BLaER1 (cell line): Measurements from ENCODE around the gene NPAS1.
A peak's percentile ranks its signal among the peaks of the same experiment; 100 is the strongest.

Source experiments
- H3K27ac ChIP-seq: shearing (Covaris generic); formaldehyde crosslinking; 2 replicates; pipeline ENCODE4 v1.8.1; 2022
- H3K27me3 ChIP-seq: shearing (Covaris generic); formaldehyde crosslinking; 2 replicates; pipeline ENCODE4 v1.8.1; 2022
- H3K36me3 ChIP-seq: shearing (Covaris generic); formaldehyde crosslinking; 2 replicates; pipeline ENCODE4 v1.8.1; 2022
- H3K4me1 ChIP-seq: shearing (Covaris generic); formaldehyde crosslinking; 2 replicates; pipeline ENCODE4 v1.8.1; 2022
- H3K4me2 ChIP-seq: shearing (Covaris generic); formaldehyde crosslinking; 2 replicates; pipeline ENCODE4 v1.8.1; 2022
- H3K4me3 ChIP-seq: shearing (Covaris generic); formaldehyde crosslinking; 2 replicates; pipeline ENCODE4 v1.8.1; 2022
- H3K9ac ChIP-seq: shearing (Covaris generic); formaldehyde crosslinking; 2 replicates; pipeline ENCODE4 v1.8.1; 2022
- H3K9me3 ChIP-seq: shearing (Covaris generic); formaldehyde crosslinking; 2 replicates; pipeline ENCODE4 v1.8.1; 2022
- H4K20me1 ChIP-seq: shearing (Covaris generic); formaldehyde crosslinking; 2 replicates; pipeline ENCODE4 v1.8.1; 2022
- Cebpa-rat ChIP-seq: shearing (Covaris generic); IDR thresholded peaks from 2 replicates; pipeline ENCODE4 v1.8.1; 2022

NPAS1 gene

GRCh38 chr19:47013041-47013517, 6.6 kb upstream of the NPAS1 start:
- H3K27ac ChIP-seq = no peak overlapping the region
- no peak overlapping the region for H3K9ac ChIP-seq
- H4K20me1 ChIP-seq = no peaks in the 10 kb centered on the region
- no peaks in the 10 kb centered on the region for H3K4me1 ChIP-seq
- peak overlapping the region; percentile 46 for H3K4me2 ChIP-seq
- no peak overlapping the region for H3K4me3 ChIP-seq
- no peaks in the 10 kb centered on the region for H3K36me3 ChIP-seq
- H3K9me3 ChIP-seq = peaks cover 11% of the 10 kb centered on the region; the same call in 1 of the 2 replicates
- peaks cover 2% of the 10 kb centered on the region; the same call in 1 of the 2 replicates for H3K27me3 ChIP-seq
- no peak for TF ChIP-seq Cebpa-rat

GRCh38 chr19:47018923-47019322, 714 bp upstream of the NPAS1 start:
- Histone ChIP-seq H3K4me2 (peak overlapping the region; percentile 90; the same call in 1 of the 2 replicates), H3K27me3 (peaks cover 61% of the 10 kb centered on the region), H3K9ac (no peak overlapping the region), H3K36me3 (no peaks in the 10 kb centered on the region), H3K4me1 (peaks cover 26% of the 10 kb centered on the region), H3K9me3 (no peaks in the 10 kb centered on the region), H3K27ac (no peak overlapping the region), H4K20me1 (peaks cover 47% of the 10 kb centered on the region), H3K4me3 (no peak overlapping the region)
- TF ChIP-seq Cebpa-rat = no peak

GRCh38 chr19:47020132-47020805, 632 bp downstream of the NPAS1 start:
- TF ChIP-seq Cebpa-rat = no peak
- H3K27ac ChIP-seq = no peak overlapping the region
- peak overlapping the region; percentile 59 for H3K4me3 ChIP-seq
- H3K9ac ChIP-seq = no peak overlapping the region
- H3K27me3 ChIP-seq = peaks cover 74% of the 10 kb centered on the region
- H4K20me1 ChIP-seq = peaks cover 51% of the 10 kb centered on the region
- peak overlapping the region; percentile 90 for H3K4me2 ChIP-seq
- peaks cover 26% of the 10 kb centered on the region for H3K4me1 ChIP-seq
- no peaks in the 10 kb centered on the region for H3K9me3 ChIP-seq
- H3K36me3 ChIP-seq = no peaks in the 10 kb centered on the region

- Histone ChIP-seq H3K4me2 (peak overlapping the region; percentile 90), H3K4me3 (peak overlapping the region; percentile 59), H3K36me3 (no peaks in the 10 kb centered on the region), H3K9me3 (no peaks in the 10 kb centered on the region), H3K9ac (no peak overlapping the region), H3K27ac (no peak overlapping the region), H4K20me1 (peaks cover 51% of the 10 kb centered on the region), H3K27me3 (peaks cover 82% of the 10 kb centered on the region), H3K4me1 (peaks cover 26% of the 10 kb centered on the region)
- TF ChIP-seq Cebpa-rat = no peak
Observed at GRCh38 chr19:47020992-47021496, 1.4 kb downstream of the NPAS1 start.

- Histone ChIP-seq H3K4me3 (peak overlapping the region; percentile 59; the same call in 1 of the 2 replicates), H3K27ac (no peak overlapping the region), H4K20me1 (peaks cover 55% of the 10 kb centered on the region), H3K27me3 (peaks cover 88% of the 10 kb centered on the region), H3K9me3 (no peaks in the 10 kb centered on the region), H3K36me3 (no peaks in the 10 kb centered on the region), H3K9ac (no peak overlapping the region), H3K4me1 (peaks cover 26% of the 10 kb centered on the region), H3K4me2 (peak overlapping the region; percentile 90)
- no peak for TF ChIP-seq Cebpa-rat
Observed at GRCh38 chr19:47021536-47022139, 2.0 kb downstream of the NPAS1 start.

- no peak overlapping the region for H3K27ac ChIP-seq
- H3K36me3 ChIP-seq = no peaks in the 10 kb centered on the region
- peaks cover 26% of the 10 kb centered on the region for H3K4me1 ChIP-seq
- no peak overlapping the region for H3K4me2 ChIP-seq
- H3K9ac ChIP-seq = no peak overlapping the region
- H4K20me1 ChIP-seq = peaks cover 55% of the 10 kb centered on the region
- no peak for TF ChIP-seq Cebpa-rat
- no peaks in the 10 kb centered on the region for H3K9me3 ChIP-seq
- no peak overlapping the region for H3K4me3 ChIP-seq
- peaks cover 93% of the 10 kb centered on the region for H3K27me3 ChIP-seq
Observed at GRCh38 chr19:47022140-47022536, 2.5 kb downstream of the NPAS1 start.

GRCh38 chr19:47022541-47023447, 3.2 kb downstream of the NPAS1 start:
- Histone ChIP-seq H3K4me2 (no peak overlapping the region), H3K27me3 (peaks cover 99% of the 10 kb centered on the region), H3K9me3 (no peaks in the 10 kb centered on the region), H3K9ac (no peak overlapping the region), H3K27ac (no peak overlapping the region), H3K36me3 (no peaks in the 10 kb centered on the region), H3K4me1 (peaks cover 26% of the 10 kb centered on the region), H4K20me1 (peaks cover 55% of the 10 kb centered on the region), H3K4me3 (no peak overlapping the region)
- no peak for TF ChIP-seq Cebpa-rat

- Histone ChIP-seq H3K4me2 (no peak overlapping the region), H3K36me3 (no peaks in the 10 kb centered on the region), H3K27me3 (peaks cover 100% of the 10 kb centered on the region), H3K4me1 (peaks cover 26% of the 10 kb centered on the region), H4K20me1 (peaks cover 56% of the 10 kb centered on the region), H3K4me3 (no peak overlapping the region), H3K27ac (no peak overlapping the region), H3K9ac (no peak overlapping the region), H3K9me3 (no peaks in the 10 kb centered on the region)
- TF ChIP-seq Cebpa-rat = no peak
Observed at GRCh38 chr19:47023448-47023794, 3.8 kb downstream of the NPAS1 start.

- no peaks in the 10 kb centered on the region for H3K9me3 ChIP-seq
- peaks cover 23% of the 10 kb centered on the region for H3K4me1 ChIP-seq
- no peak overlapping the region for H3K4me2 ChIP-seq
- no peaks in the 10 kb centered on the region for H3K36me3 ChIP-seq
- H3K4me3 ChIP-seq = no peak overlapping the region
- H3K9ac ChIP-seq = no peak overlapping the region
- no peak overlapping the region for H3K27ac ChIP-seq
- peaks cover 55% of the 10 kb centered on the region for H4K20me1 ChIP-seq
- TF ChIP-seq Cebpa-rat = no peak
- H3K27me3 ChIP-seq = peaks cover 100% of the 10 kb centered on the region
Observed at GRCh38 chr19:47024502-47024901, 4.9 kb downstream of the NPAS1 start.
